NCI-H524 treated with DMSO at 0.1 percent for 48 hours (cell line): ENCODE results near the gene PLEKHA6.

Experiments
- DNase-seq: peaks from one replicate; lab custom pipeline; 2025; lab: John Stamatoyannopoulos, UW

Gene PLEKHA6

GRCh38 chr1:204213668-204214662 lies 145.8 kb downstream of the PLEKHA6 start, which contains the start of gene GOLT1A:
GOLT1A (minus strand) TSS chr1:204213988; CDS start chr1:204213906, 82 bp downstream.
- DNase-seq: peak; percentile 23

GRCh38 chr1:204212715-204213114 lies 147.0 kb downstream of the PLEKHA6 start:
- DNase-seq: no peak

- DNase-seq: no peak
These were observed 148.7 kb downstream of the PLEKHA6 start for GRCh38 chr1:204211046-204211445.

GRCh38 chr1:204207136-204207616 lies 152.6 kb downstream of the PLEKHA6 start:
- DNase-seq: no peak

- DNase-seq: no peak
These were observed 153.6 kb downstream of the PLEKHA6 start for GRCh38 chr1:204206121-204206520.

GRCh38 chr1:204205486-204205885 lies 154.2 kb downstream of the PLEKHA6 start:
- DNase-seq: no peak

GRCh38 chr1:204204944-204205343 lies 154.8 kb downstream of the PLEKHA6 start:
- no peak for DNase-seq

GRCh38 chr1:204203206-204203767 lies 156.4 kb downstream of the PLEKHA6 start:
- DNase-seq: no peak

- DNase-seq: no peak
These were observed 157.2 kb downstream of the PLEKHA6 start for GRCh38 chr1:204202481-204202880.

GRCh38 chr1:204201348-204202040 lies 158.2 kb downstream of the PLEKHA6 start:
- DNase-seq: peak; percentile 83

GRCh38 chr1:204199579-204199978 lies 160.2 kb downstream of the PLEKHA6 start:
- no peak for DNase-seq

GRCh38 chr1:204198348-204199340 lies 161.1 kb downstream of the PLEKHA6 start:
- peak; percentile 55 for DNase-seq

- DNase-seq: no peak
These were observed 162.7 kb downstream of the PLEKHA6 start for GRCh38 chr1:204197068-204197467.

GRCh38 chr1:204196068-204196795 lies 163.5 kb downstream of the PLEKHA6 start, which contains the start of gene KISS1:
KISS1 (minus strand) TSS chr1:204196491; CDS start chr1:204192876, 3,615 bp downstream.
- DNase-seq: no peak

- no peak for DNase-seq
These were observed 165.0 kb downstream of the PLEKHA6 start for GRCh38 chr1:204194771-204195170.

GRCh38 chr1:204194080-204194479 lies 165.6 kb downstream of the PLEKHA6 start:
- no peak for DNase-seq

- no peak for DNase-seq
These were observed 167.0 kb downstream of the PLEKHA6 start for GRCh38 chr1:204192589-204193352.

- no peak for DNase-seq
These were observed 167.7 kb downstream of the PLEKHA6 start for GRCh38 chr1:204192046-204192445.

GRCh38 chr1:204191456-204191855 lies 168.3 kb downstream of the PLEKHA6 start:
- DNase-seq: no peak
